GM19238 (cell line): Measurements from ENCODE around the gene PAQR4.
A peak's percentile ranks its signal among the peaks of the same experiment; 100 is the strongest.

ENCODE experiments used
- DNase-seq: peaks from one replicate; pipeline ENCODE4 v3.0.0; 2011; ENCODE audit warnings: low spot score; ENCODE audit not compliant: insufficient read length

PAQR4 gene

DNA sequence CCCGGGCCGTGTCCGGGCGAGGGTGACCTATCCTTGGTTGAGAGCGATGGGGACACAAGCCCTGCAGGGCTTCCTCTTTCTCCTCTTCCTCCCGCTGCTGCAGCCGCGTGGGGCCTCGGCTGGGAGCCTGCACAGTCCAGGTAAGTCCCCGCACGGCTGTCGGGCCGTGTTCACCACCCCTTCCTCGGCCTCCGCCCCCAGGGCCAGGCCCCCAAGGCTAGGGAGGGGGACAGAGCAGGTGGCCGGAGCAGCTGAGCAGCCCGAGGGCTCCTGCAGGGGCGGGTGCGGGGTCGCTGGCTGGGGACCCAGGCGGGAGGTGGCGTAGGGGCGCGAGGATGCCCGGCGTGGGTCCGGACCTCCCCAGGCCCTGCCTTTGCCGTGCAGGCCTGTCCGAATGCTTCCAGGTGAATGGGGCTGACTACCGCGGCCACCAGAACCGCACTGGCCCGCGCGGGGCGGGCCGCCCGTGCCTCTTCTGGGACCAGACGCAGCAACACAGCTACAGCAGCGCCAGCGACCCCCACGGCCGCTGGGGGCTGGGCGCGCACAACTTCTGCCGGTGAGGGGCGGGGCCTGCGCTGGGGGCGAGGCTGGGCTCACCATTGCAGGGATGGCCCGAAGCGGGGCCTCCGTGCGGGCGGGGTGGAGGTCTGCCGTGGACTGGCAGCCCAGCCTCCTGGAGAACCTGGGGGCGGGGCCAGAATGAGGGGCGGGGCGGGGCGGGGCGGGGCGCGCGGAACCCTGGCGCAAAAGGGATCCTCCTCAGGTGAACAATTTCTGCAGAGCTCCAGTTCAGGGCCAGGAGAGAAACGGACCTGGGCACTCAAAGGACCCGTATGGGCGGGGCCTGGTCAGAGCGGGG is 4.4 kb upstream of the PAQR4 start:
- DNase-seq: peak; percentile 71

DNA sequence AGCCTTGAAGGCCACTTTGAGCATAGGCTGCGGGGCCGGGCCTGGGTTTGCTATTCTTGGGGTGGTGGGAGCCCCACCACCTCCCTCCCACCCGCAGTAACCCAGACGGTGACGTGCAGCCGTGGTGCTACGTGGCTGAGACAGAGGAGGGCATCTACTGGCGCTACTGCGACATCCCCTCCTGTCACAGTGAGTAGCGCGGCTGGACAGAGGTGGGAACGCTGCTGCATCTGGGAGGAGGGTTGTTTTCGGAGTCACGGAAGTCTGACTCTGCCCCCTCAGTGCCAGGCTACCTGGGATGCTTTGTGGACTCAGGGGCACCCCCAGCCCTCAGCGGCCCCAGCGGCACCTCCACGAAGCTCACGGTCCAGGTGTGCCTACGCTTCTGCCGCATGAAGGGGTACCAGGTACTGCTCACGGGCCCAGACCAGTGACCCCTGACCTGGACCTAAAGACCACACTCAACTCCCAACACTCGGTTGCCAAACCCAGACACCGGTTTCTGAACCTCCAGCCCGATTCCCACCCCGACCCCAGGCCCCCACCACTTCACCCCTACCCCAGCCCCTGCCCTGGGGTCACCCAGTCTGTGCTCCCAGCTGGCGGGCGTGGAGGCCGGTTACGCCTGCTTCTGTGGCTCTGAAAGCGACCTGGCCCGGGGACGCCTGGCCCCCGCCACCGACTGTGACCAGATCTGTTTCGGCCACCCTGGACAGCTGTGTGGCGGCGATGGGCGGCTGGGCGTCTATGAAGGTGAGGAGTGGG is 2.9 kb upstream of the PAQR4 start:
- DNase-seq: no peak

- no peak for DNase-seq
Measured at GRCh38 chr16:2966808-2967191, 2.3 kb upstream of the PAQR4 start.

DNA sequence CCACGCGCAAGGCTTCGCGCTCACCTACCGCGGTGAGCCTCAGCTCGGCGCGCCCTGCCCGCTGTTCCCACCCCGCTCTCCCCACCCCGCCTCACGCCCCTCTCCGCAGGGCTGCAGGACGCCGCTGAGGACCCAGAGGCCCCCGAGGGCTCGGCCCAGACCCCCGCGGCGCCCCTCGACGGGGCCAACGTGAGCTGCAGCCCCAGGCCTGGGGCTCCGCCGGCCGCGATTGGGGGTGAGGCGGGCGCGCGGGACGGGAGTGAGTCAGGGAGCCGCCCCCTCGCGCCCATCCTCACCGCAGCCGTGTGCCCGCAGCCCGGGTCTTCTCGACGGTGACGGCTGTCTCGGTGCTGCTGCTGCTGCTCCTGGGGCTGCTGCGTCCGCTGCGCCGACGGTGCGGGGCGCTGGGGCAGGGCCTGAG is 1.9 kb upstream of the PAQR4 start:
- no peak for DNase-seq

DNA sequence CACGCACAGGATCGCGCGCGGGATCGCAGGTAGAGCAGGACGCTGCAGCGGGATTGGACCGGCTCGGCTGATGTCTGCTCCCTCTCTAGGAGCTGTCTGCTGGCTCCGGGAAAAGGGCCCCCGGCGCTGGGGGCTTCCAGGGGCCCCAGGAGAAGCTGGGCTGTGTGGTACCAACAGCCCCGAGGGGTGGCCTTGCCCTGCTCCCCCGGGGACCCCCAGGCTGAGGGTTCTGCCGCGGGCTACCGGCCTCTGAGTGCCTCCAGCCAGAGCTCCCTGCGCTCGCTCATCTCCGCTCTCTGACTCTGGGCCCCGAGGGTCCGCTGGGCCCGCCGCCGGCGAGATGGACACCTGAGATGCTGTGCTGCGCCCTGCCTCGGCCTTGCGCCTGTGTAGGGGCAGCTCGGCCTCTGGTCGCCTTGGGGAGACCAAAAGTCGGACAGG is 1.4 kb upstream of the PAQR4 start:
- no peak for DNase-seq

GRCh38 chr16:2968368-2968737 is 795 bp upstream of the PAQR4 start:
- DNase-seq: no peak

DNA sequence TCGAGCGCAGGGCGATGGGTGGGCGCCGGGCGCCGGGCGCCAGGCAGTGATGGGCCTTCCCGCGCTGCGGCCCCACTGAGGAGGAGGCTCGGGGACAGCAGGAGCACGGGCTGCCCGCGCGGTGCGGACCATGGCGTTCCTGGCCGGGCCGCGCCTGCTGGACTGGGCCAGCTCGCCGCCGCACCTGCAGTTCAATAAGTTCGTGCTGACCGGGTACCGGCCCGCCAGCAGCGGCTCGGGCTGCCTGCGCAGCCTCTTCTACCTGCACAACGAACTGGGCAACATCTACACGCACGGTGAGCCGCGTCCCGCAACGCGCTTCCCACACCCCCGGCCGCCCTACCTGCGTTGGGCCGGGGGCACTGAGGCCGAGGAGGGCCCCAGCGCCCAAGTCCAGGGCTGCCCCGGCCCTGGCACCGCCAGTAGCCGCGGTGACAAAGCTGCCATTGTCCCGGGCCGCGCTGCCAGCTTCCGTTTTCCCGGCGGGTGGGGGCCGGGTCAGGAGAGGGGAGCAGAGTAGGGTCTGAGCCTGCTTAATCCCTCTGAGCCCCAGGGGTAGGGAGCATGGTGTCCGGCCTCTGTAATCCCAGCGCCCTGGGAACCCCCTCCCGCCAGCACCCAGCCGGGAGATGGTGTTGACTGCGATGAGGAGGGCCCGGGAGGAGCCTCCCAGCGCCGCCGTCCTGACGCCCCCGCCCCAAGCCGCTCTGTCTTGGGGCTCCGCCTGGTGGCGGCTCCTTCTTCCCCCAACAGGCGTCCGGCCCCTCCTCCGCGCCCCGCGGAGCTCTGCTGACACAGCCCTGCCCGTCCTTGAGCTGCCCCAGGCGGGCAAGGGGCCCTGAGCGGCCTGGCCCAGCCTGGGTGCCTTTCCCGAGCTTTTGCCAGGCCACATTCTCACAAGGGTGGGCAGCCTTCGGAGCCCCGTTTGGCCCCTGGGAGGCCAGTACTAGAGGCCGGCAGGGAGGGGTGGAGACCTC is 685 bp downstream of the PAQR4 start:
- DNase-seq: peak; percentile 87

DNA sequence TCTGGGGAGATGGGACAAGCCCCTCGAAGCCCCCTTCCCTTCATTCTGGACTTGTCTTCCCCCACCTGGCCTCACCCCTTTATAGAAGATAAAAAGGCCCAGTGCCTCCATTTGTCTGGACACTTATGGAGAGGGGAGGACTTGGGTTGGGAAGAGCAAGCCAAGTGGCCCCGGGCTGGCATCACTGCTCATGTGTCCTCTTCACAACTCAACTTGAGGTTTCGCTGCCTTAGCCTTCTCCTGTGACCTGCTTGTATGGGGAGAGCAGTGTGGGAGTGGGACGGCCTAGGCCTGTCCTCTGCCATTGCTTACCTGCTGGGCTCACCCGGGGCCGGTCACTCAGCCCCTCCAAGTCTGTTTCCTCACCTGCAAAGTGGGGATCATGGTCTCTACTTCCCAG is 1.4 kb downstream of the PAQR4 start:
- no peak for DNase-seq

GRCh38 chr16:2971134-2971984 is 2.2 kb downstream of the PAQR4 start:
- no peak for DNase-seq

DNA sequence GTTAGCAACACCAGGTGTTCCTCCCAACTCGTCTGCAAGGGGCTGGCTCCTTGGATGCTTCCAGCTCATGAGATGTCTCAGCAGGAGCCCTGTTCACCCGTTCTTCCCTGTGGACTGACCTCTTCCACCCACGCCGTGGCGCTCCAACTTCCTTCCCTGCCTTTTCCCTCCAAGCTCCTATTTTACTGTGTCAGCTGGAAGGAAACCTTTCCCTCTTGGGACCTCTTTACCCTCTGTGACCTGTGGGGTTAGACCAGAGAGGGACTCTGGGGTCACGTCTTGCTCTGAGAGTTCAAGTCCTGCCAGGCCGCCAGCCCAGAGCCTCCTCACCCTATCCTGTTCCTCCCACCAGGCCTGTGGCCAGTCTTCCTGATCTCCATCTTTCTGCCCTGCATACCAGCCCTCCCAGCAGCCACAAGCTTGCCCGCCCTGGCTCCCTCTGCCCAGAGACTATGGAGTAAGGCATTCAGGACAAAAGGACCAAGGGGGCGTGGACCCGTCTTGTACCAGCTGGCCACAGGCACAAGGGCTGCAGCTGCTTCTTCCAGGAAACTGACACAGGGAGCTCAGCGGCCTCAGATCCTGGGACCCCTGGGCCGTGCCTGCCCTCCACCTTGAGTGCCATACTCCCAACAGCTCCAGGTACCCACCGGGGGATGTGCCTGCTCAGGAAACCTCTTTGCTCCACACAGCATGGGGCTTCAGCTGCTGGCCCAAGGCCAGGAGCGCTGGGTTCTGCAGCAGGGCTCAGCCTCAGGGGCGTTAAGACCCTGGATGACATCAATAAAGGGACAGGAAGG is 3.0 kb downstream of the PAQR4 start:
- DNase-seq: no peak

- DNase-seq: no peak
Measured at GRCh38 chr16:2973093-2973492, 3.9 kb downstream of the PAQR4 start.

GRCh38 chr16:2973605-2974318 is 4.6 kb downstream of the PAQR4 start:
- DNase-seq: no peak

GRCh38 chr16:2974319-2975056 is 5.3 kb downstream of the PAQR4 start:
- no peak for DNase-seq

GRCh38 chr16:2975161-2975795 is 6.1 kb downstream of the PAQR4 start:
- DNase-seq: no peak

GRCh38 chr16:2976201-2976600 is 7.1 kb downstream of the PAQR4 start:
- DNase-seq: no peak

GRCh38 chr16:2976673-2977072 is 7.5 kb downstream of the PAQR4 start:
- no peak for DNase-seq

DNA sequence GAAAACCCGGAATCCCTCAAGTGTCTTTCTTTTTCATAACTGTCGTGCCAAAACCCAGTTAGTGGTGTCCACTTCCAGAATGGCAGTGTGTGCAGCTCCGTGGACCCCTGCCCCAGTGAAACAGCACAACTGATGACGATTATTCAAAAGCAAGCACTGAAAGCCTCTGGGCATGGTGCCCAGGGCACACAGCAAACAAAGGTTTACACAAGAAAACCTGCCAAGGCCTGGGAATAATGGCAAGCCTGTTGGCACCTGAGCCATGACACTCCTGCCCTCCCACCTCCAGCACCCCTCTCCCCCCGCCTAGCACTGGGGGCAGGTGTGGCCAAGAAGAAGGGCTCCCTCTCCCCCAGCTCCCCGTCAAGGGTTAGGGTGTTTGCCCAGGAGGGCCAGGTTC is 8.3 kb downstream of the PAQR4 start:
- no peak for DNase-seq

DNA sequence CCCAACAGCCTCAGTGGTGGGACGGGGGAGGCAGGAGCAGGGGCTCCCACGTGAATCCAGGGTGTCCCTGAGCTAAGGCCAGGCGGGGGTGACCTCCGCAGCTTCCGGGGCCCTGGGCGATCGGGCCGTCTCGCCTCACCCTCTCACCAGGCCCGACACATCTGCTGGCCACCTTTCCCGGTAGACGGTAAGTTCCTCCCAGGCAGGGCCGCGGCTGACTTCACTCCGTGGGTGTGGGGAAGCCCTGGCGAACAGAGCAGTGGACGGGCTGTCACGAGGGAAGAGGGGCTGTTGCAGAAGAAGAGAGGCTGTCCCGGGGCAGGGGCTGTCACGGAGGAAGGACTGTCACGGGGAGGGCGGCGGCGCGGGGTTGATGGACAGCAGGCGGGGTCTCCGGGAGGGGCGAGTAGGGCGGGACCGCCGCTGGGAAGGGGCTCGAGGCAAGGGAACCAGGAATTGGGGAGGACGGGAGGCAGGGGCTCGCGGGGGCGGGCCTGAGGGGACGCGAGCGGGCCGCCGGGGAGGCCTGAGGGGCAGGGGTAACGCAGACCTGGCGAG is 10.6 kb downstream of the PAQR4 start:
- DNase-seq: no peak
